HL-60/S4 treated with retinoic acid at 250 ng/mL for 4 days and 3 days (cell line): ENCODE results near the gene CEACAM16.
"Not testable (repeated sequence)": the region's sequence is repeated elsewhere in the genome, so short reads cannot be mapped to it uniquely, and the experiment has no call there.

Source experiments
- in situ Hi-C: fragments of 300-500 bp; cut with MboI; formaldehyde crosslinking; loops from 2 replicates; pipeline ENCODE4 v1.7.0; 2022; ENCODE audit warnings: low sequenced_read_pairs

CEACAM16 gene

DNA sequence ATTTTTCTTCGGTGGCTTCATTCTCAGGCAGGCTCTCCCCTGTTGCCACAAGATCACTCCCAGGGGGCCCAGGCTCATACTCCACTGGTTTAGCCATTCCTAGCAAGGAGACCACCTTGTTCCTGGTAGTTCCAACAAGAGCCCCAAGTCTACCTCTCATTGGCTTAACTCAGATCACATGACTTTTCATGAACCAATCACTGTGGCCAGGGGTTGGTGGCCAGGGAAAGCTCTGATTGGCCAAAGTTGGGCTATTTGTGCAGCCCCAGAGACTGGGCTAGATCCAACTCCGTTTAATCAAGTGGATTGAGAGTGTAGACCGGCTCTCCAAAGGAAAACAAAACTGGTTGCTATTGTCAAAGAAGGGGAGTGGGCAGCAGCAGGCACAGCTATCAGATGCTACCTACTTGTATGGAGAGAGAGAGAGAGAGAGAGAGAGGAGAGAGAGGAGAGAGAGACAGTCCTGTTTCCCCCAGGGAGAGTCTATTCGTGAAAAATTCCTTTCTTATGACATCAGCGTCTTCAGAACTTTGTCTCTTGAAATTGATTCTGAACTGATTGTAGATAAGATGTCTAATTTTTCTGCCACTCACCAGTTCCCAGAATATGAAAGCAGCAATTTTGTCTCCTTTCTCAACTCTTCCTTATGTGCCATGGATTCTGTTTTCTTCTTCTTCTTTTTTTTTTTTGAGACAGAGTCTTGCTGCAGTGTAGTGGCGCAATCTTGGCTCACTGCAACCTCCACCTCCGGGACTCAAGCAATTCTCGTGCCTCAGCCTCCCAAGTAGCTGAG is 21.7 kb upstream of the CEACAM16 start:
- in situ Hi-C loops = no loop called here

DNA sequence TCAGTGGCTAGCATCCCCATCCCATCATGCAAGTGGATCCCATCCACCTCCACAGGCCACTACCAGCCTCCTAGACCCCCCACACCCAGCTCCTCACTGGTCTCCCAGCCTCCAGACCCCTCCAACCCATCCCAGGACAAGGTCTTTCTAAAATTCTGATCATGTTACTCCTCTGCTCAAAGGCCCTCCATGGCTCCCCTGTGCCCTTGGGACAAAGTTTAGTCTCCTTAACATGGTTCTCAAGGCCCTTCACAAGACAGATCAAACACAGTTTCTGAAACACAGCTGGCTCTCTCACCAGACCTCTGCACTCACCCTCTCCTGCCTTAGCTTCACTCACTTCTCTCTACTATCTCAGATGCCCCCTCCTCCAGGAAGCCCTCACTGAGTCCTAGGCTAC is 18.4 kb upstream of the CEACAM16 start:
- in situ Hi-C loops = no loop called here

DNA sequence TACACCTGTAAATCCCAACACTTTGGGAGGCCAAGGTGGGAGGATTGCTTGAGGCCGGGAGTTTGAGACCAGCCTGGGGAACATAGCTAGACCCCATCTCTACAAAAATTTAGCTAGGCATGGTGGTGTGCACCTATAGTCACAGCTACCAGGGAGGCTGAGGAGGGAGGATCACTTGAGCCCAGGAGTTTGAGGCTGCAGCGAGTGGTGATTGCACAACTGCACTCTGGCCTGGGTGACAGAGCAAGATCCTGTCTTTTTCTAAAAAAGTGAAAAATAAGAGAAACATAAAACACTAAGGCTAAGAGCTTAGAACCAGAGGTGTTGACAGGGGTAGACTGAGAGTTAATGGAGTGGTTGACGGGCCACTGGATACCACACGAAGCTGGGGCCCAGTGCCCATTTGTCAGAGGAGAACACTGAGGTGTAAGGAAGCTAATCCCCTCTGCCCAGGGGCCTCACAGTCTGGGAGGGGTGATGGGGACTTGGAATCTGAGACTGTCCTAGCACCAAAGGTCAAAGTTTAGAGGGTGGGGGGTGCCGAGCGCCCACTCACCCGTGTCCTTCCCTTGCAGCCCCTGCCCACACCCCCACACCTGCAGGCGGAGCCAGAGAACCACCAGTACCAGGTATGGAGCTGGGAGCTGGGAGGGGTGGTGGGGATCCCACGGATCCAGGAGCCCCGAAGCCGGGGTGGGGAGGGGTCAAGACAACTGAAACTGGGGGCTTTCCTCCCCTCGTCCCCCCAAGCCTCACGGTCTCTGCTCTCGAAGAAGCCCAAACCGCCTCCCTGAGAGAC is 16.8 kb upstream of the CEACAM16 start:
- in situ Hi-C loops = no loop called here

DNA sequence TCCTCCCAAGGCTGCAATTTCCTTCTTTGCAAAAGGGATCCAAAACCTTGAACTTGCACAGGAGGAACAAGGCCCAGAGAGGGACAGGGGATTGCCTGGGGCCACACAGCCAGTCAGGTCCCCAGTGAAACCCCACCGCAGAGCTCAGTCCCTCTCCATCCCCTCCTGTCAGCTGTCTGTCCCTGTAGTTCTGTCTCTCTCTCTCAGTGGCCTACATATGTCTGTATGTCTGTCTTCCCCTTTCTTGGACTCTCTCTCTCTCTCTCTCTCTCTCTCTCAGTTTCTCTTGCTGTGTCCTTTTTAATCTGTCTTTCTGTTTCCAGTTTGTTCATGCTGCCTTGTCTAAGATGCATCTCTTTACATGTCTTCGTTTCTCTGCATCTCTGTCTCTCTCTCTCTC is 16.1 kb upstream of the CEACAM16 start:
- in situ Hi-C loops = no loop called here

DNA sequence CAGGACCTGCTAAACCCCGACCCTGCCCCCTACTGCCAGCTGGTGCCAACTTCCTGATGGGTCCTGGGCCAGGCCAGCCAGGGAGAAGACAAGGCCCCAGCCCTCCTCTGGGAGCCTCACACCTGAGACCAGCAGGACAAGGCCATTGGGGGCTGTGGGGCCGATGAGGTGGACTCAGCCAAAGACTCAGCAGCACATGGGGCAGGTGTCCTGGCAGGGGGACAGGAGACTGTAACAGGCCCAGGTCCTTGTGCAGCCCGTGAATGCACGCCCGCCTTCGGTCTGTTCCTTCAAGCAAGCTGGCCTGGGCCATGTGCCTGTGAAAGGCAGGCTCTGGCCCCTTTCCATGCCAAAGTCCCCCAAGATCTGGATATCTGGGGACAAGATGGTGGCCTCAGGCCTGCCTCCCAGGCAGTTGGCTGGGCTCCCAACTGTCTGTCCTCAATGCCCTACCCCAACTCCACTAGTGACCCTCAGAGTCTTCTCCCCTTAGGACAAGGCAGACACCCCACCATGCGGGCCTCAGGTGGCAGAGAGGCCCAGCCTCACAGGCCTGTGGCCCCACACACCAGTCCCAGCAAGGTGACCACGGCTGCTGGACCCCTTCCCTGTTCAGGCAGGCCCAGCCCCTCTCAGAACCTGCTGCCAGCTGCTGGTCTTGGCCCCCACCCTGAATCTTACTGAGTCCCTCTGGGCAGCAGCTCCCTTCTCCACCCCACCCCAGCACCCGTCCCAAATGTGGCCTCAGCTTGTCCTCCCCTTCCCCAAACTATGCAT is 15.3 kb upstream of the CEACAM16 start:
- in situ Hi-C loops = no loop called here

DNA sequence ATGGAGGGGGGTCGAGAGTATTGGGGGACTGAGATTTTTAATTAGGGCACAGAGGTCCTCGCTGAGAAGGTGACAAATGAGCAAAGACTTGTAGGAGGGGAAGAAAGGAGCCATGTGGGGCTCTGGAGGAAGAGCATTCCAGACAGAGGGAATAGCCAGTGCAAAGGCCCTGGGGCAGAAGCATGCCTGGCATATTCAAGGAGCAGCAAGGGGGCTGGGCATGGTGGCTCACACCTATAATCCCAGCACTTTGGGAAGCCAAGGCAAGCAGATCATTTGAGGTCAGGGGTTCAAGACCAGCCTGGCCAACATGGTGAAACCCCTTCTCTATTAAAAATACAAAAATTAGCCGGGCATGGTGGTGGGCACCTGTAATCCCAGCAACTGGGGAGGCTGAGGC is 14.6 kb upstream of the CEACAM16 start:
- in situ Hi-C loops = not testable (repeated sequence)

DNA sequence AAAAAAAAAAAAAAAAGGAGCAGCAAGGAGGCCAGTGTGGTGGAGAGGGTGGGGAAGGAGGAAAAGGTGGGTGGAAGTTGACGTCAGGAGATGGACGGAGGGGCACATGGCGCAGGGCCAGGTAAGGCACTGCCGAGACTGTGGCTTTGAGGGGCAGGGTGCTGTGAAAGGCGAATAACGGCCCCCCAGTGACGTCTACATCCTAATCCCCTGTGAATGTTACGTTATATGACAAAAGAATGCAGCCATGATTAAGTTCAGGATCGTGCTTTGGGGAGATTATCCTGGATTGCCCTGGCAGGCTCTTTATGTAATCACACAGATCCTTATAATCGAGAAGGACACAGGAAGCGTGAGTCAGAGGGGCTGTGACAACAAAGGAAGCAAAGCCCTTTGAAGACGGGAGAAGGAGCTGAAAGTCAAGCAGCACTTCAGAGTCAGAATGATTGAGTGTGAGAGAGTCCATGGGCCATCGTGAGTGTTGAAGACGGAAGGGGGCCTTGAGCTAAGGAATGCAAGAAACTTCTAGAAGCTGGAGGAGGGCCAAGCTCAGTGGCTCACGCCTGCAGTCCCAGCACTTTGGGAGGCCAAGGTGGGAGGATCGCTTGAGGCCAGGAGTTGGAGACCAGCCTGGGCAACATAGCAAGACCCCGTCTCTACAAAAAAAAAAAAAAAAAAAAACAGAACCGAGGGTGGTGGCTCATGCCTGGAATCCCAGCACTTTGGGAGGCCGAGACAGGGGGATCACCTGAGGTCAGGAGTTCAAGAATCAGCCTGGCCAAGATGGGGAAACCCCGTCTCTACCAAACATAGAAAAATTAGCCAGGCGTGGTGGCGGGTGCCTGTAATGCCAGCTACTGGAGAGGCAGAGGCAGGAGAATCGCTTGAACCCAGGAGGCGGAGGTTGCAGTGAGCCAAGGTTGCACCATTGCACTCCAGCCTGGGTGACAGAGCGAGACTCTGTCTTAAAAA is 13.8 kb upstream of the CEACAM16 start:
- in situ Hi-C loops = no loop called here

DNA sequence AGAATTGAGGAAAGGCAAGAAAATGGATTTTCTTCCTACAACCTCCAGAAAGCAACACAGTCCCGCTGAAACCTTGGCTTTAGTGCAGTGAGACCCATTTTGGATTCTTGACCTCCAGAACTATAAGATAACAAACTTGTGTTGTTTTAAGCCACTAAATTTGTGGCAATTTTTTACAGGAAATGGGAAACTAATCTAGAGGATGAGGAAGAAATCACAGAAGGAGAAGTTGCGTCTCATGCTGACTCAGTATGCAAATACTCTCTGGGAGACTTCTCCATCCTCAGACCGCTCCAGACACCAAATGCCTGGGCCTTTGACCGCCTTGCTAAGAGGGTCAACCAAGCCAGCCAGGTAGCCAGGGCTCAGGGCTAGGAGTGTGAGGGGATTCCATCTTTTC is 13.1 kb upstream of the CEACAM16 start:
- in situ Hi-C loops = no loop called here

DNA sequence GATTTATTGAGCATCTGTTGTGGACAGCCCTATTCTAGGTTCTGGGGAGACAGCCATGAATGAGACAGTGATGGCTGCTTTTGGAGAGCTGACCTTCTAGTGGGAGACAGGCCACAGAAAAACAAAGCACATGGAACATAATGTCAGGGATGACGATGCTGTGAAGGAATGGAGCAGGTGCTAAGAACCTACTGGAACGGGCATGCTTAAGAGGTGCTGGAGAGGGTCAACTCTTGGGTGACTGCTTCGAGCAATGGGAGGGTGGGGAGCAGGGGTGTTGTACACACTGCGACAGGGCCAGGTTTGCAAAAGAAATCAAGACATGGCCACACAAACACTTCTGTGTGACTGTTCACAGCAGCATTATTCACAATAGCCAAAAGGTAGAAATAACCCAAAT is 12.1 kb upstream of the CEACAM16 start:
- in situ Hi-C loops = no loop called here

DNA sequence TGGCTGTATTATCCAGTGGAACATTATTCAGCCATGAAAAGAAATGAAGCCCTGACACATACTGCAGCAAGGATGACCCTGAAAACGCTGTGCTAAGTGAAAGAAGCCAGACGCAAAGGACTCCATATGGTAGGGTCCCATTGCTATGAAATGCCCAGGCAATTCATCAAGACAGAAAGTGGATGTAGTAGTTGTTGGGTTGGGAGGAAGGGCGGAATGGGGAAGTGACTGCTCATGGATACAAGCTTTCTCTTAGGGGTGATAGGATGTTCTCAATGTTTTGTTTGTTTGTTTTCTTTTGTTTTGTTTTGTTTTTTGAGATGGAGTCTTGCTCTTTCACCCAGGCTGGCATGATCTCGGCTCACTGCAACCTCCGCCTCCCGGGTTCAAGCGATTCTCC is 11.1 kb upstream of the CEACAM16 start:
- in situ Hi-C loops = no loop called here

DNA sequence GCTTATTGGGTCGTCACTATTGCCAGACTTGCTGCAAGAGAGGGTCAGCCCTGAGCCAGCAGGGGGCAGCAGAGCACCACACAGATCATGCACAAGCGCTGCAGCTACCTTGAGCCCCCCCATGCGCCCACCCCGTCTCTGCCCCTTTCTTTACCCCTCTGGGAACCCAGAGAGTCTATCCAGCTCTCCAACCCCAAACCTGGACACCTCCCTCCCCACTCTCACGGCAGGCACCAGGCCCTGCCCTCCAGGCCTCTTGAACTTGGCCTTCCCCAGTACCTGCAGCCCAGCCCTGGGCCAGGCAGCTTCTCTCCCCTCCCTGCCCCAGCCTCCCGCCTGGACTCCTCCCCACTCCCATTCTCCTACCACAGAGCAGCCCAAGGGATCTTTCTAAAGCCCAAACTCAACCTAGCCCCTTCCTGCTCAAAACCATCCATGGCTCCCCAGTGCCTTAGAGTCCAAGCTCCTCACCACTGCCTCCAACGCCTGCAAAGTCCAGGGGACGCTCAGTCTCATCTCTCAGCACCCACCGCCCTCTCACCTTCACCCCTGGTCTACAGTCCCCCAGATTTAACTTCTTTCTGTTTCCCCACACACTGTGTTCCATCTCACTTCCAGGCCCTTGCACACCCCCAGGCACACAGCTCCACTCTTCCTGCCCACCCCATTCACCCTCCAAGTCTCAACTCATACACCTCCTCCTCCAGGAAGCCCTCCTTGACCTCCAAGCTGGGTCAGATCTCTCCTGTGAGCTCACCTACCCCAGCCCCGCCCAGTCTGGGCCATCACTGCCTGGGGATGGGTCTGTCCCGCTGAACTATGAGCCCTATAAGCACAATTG is 9.4 kb upstream of the CEACAM16 start:
- in situ Hi-C loops = no loop called here

DNA sequence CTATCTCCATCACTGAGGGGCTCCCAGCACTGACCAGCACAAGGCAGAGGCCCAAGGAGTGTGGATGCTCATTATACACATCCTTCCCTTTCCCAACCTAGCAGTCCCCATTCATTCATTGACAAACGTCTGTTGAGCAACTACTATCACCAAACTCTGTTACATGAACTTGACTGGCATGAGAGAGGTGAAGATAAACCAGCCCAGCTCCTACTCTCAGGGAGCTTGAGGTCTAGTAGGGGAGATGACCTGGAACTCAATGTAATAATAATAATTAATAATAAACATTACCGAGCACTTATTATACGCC is 8.9 kb upstream of the CEACAM16 start:
- in situ Hi-C loops = no loop called here

DNA sequence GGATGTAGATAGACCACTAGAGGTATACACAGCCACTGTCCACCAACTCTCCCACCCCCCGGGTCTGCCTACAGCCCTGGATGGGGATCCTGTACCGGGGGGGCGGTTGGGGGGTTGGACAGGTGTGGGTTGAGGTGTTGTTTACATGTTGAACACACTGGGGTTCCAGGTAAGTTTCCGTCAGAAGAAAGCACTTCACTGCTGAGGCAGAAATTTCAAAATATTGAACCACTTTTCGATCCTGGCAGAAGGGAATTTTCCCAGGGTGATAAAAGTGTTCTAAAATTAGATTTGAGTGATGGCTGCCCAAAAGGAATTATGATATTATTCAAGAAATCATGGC is 6.6 kb upstream of the CEACAM16 start:
- in situ Hi-C loops = no loop called here

DNA sequence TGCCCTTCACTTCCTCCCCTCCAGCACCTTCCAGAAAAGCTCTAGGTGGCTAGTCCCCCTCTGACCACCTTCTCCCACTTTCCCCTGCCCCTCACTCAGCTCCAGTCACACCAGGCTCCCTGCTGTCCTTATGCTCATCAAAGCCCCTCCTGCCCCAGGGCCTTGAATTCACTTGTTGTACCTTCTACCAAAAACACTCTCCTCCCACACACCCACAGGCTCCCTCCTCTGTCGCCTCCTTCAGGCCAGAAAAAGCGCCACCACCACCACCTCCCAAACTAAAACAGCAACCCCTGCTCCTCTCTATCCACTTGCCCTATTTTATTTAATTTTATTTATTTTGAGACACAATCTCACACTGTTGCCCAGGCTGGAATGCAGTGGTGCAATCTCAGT is 4.8 kb upstream of the CEACAM16 start:
- in situ Hi-C loops = no loop called here

DNA sequence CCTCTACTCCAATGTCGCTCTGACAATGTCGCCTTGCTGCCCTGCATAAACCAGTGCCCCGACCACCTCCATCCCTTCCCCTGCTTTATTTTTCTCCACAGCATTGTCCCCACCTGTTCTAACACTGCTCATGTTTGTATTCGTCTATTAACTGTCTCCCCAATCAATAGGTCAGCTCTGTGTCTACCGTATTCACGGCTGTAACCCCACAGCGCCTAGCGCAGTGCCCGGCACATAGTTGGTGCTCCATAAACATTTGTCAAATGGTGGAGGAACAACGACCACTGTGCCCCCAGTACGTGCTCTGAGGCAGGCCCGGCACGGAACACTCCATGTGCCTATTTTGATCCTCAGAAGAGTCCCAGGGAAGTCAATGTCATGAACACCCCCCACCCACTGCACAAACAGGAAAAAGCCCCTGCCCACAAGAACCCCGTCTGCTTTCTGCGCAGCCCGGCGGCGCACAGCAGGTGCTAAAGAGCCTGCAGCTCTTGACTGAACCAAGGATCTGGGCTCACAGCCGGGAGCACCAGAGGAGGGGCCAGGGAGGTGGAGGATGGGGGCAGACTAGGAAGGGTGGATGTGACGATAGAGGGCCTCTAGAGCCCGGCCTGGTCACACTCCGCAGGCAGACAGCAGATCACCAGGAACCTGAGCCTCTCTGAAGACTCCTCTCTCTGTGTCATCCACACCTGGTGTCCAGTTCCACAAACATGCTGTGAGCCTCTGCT is 1.8 kb upstream of the CEACAM16 start:
- in situ Hi-C loops = no loop called here

DNA sequence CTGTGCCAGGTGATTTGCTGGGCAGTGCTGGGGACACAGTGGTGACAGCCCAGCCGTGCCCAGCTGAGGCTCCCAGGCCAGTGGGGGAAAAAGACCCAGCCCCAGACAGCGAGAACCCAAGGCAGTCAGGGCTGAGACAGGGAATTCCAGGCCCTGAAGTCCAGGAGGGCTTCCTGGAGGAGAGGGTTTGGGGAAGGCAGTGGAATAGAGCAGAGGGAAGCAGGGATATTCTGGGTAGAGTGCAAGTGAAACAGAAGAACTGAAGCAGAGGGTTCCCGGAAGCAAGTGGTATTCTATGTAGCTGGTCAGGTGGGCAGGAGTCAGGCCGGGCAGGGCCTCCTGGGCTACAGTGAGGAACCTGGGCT is 1.3 kb upstream of the CEACAM16 start:
- in situ Hi-C loops = no loop called here

DNA sequence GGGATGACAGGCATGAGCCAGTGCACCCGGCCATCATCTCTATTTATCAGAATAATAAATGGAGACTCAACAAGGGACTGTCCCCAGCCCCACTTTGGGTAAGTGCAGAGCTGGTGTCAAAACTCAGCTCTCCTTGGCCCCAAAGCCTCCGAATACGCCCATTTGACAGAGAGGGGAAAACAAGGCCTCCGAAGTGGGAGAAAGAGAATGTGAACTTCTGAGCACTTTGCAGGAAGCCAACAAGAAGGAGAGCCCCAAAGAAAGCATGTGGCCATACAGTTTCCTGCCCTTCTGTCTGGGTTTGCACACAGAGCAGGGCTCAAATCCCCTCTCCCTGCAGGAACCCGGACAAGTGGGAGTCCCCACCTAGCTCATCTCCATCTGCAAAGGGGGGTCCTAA is 1.6 kb downstream of the CEACAM16 start:
- in situ Hi-C loops = no loop called here

DNA sequence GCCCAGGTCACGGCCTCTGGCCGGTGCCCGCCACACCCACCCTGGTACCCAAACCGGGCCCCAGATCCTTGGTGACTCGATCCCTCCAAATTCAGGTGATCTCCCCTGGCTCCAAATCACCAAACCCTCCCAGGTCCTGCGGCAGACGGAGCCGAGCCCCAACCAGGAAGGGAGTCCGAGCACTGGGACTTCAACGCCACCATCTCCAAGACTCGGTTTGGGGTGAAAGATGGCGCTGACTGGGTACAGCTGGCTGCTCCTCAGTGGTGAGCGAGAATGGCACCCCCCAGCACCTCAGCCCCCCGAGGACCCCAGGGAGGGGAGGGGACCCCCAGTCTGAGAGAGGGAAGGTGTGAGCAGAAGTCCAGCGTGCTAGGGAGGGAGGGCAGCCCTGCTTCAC is 2.3 kb downstream of the CEACAM16 start:
- in situ Hi-C loops = no loop called here

DNA sequence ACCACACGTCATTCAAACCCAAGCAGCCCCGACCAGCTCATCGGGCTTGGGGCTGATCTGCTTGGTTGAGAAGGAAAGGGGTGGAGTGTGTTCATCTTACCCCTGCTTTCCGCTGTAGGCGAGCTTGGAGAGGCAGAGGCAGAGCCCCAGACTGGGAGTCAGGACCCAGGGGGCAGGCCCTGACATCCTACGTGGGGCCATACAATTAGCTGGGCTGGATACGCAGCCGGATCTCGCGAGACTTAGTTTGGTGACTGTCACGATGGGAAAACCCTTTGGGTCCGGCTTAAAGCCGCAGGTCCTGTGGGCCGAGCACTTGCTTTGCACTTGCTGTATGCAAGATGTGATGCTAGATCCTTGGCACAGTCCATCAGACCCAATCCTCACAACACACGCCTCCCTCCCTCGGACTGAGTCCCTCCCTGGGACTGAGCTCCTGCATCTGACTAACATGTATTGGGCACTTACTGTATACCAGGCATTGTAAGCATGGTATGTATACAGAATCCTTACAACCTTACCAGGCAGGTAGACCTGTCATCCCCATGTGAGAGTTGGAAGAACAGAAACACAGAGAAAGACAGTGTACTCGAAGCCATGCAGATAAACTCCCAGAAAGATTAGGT is 3.7 kb downstream of the CEACAM16 start:
- in situ Hi-C loops = no loop called here
